ENCODE results near the gene PFDN5. TPM values are rescaled to one million over a fixed set of nuclear protein-coding genes. Genes with fewer than 3 reads are reported as not detected.

The PFDN5 gene
- total RNA-seq: 100 to 1,000 TPM; 305 to 335 TPM

DNA sequence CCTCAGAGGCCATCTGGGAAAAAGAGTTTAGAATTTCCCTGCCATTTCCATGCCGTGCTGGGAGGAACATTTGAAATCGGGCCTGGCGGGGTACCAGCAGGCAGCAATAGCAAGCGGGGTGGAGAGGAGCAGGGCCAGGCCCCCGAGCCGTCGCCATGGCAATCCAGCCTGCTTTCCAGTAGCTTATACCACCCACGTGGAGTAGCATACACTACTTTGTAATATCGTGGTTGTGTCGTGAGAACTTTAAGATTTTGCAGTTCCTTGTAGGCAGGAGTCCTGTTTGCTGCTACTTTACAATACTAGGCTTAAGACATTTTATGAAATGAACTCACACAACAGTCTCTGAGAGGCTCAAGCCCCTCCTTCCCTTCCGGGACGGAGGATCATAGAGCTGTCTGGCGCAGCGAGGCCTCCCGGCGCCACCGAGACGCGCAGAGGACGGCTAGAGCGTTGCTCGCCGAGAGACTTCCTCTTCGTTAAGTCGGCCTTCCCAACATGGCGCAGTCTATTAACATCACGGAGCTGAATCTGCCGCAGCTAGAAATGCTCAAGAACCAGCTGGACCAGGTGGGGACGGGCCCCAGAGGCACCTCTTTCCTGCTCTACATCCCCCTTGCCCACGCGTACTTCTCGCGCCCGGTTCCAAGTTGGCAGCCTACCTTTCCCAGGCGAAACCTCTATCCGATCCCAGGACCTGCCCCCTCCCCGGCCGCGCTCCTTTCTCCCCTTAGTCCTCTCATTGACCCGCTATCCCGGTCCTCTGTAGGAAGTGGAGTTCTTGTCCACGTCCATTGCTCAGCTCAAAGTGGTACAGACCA is at the start of gene PFDN5:
TSS of gene PFDN5 (plus strand) at position 473 of the 821 bp plus-strand sequence. CDS start at position 499, 26 bp downstream.
- ChIA-PET POLR2A (interaction anchor here (0.5 to 1.1 kb wide), 5 partner anchors 13 to 213 kb away, joined by 3 to 8 read pairs (median 3); partner anchors contain the start of gene AAAS), CTCF (interaction anchor here (0.5 to 1.8 kb wide), 18 partner anchors 8 to 126 kb away, joined by 3 to 20 read pairs (median 4); partner anchors contain the start of genes AAAS and ITGB7)
- H3K4me3 Mint-ChIP-seq: peak within 1 kb of the TSS; percentile 97
- DNase-seq: peak; percentile 92
- H3K27me3 Mint-ChIP-seq: no peaks in the 10 kb centered on the region
- H3K4me1 Mint-ChIP-seq: peaks cover 50% of the 10 kb centered on the region
- peaks cover 56% of the 10 kb centered on the region for H3K36me3 Mint-ChIP-seq (ENCODE audit: low read depth)
- H3K9me3 Mint-ChIP-seq: no peaks in the 10 kb centered on the region
- peak within 1 kb of the TSS; percentile 91 for H3K27ac Mint-ChIP-seq

- H3K9me3 Mint-ChIP-seq: no peaks in the 10 kb centered on the region
- H3K4me3 Mint-ChIP-seq: peak overlapping the region; percentile 99
Measured at GRCh38 chr12:53251477-53252348, 43.6 kb upstream of the PFDN5 start.

DNA sequence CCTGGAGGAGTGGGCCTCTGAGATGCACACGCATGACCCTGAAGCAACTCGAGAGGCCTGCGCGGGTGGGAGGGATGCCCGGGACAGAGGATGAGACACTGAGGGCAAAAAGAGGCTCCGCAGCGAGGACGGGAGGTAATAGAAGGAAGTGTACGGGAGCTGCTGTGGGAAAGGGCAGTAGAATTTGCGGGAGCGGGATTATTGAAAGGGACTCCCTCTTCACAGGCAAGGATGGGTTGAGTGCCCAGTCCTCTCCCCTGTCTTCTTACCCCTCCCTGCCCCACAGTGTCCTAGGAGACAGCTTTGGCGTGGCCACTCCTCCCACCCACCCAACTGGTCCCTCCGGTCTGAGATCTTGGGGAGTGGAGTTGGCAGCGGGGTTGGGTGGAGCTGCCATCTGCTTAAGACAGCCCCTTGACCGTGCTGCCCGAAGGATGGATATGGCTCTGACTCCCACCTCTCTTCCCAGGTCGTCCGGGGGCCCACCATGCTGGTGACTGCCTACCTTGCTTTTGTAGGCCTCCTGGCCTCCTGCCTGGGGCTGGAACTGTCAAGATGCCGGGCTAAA is 42.9 kb upstream of the PFDN5 start:
- Mint-ChIP-seq H3K9me3 (no peaks in the 10 kb centered on the region), H3K4me3 (peak overlapping the region; percentile 99), H3K4me1 (peaks cover 47% of the 10 kb centered on the region), H3K36me3 (ENCODE audit: low read depth) (peaks cover 27% of the 10 kb centered on the region), H3K27ac (peak overlapping the region; percentile 94), H3K27me3 (no peaks in the 10 kb centered on the region)
- ChIA-PET CTCF (interaction anchor here (0.5 to 2.4 kb wide), 5 partner anchors 7 to 216 kb away, joined by 4 to 22 read pairs (median 7); partner anchors contain the start of gene AAAS), POLR2A (no interaction called here)
- no peak for DNase-seq

More at GRCh38 chr12:53251477-53252348, 43.6 kb upstream of the PFDN5 start:
- DNase-seq: peak; percentile 73
- H3K36me3 Mint-ChIP-seq (ENCODE audit: low read depth): peaks cover 27% of the 10 kb centered on the region
- H3K4me1 Mint-ChIP-seq: peaks cover 47% of the 10 kb centered on the region
- ChIA-PET CTCF (interaction anchor here (0.7 to 2.2 kb wide), 8 partner anchors 15 to 54 kb away, joined by 3 to 22 read pairs (median 4); no protein-coding TSS in a partner anchor), POLR2A (interaction anchor here (1.2 kb wide), 1 partner anchor 32 kb away, joined by 3 read pairs; no protein-coding TSS in a partner anchor)
- peak overlapping the region; percentile 94 for H3K27ac Mint-ChIP-seq
- H3K27me3 Mint-ChIP-seq: no peaks in the 10 kb centered on the region

DNA sequence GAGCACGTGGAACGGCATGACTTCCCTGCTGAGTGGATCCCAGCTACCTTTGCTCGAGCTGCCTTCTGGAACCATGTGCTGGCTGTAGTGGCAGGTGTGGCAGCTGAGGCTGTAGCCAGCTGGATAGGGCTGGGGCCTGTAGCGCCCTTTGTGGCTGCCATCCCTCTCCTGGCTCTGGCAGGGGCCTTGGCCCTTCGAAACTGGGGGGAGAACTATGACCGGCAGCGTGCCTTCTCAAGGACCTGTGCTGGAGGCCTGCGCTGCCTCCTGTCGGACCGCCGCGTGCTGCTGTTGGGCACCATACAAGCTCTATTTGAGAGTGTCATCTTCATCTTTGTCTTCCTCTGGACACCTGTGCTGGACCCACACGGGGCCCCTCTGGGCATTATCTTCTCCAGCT is 42.0 kb upstream of the PFDN5 start:
- Mint-ChIP-seq H3K27ac (peak overlapping the region; percentile 94), H3K27me3 (no peaks in the 10 kb centered on the region), H3K4me3 (peak overlapping the region; percentile 99), H3K36me3 (ENCODE audit: low read depth) (peaks cover 29% of the 10 kb centered on the region), H3K4me1 (peaks cover 47% of the 10 kb centered on the region), H3K9me3 (no peaks in the 10 kb centered on the region)
- ChIA-PET POLR2A (no interaction called here), CTCF (interaction anchor here (0.5 to 2.4 kb wide), 8 partner anchors 8 to 215 kb away, joined by 3 to 9 read pairs (median 5); partner anchors contain the start of genes AAAS and ESPL1)
- no peak for DNase-seq

DNA sequence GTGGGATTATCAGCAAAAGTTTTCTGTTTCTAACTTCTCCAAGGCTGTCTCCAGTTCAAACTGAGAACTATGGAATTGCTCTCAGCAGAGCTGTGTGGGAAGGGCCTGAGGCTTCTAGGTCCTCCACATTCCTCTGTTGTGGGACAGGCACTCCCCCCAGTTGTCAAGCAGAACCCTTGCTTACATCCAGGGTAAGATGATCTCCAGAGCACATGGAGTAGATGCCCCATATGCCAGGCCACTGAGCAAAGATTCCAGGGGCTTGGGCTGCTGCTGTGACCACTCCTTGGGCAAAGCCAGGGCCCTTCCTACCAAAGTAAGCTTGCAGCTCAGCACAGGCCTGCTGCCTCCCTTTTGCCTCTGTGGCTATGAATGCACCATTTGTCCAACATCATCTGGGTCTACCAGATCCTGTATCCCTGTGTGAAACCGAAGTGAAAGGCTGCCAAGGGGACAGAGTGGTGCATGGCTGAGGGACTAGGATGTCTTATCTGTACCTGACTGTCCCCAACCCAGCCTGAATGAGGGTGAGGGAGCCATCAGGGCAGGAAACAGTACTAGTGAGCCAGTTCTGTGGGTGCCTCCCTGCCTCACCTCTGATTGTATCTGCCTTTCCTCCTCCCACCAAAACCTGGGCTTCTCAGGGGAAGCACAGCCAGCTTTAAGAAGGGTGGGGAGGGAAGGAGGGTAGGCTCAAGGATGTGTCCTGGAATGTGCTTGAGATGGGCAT is 40.4 kb upstream of the PFDN5 start:
- CTCF ChIA-PET: interaction anchor here (1.2 to 2.4 kb wide), 6 partner anchors 12 to 66 kb away, joined by 3 to 9 read pairs (median 6); partner anchors contain the start of genes AAAS and ESPL1
- Mint-ChIP-seq H3K27ac (peak overlapping the region; percentile 72), H3K4me3 (no peak overlapping the region), H3K9me3 (no peaks in the 10 kb centered on the region), H3K4me1 (peaks cover 53% of the 10 kb centered on the region), H3K27me3 (no peaks in the 10 kb centered on the region), H3K36me3 (ENCODE audit: low read depth) (peaks cover 29% of the 10 kb centered on the region)
- POLR2A ChIA-PET: no interaction called here
- peak; percentile 26 for DNase-seq

- H3K4me1 Mint-ChIP-seq: peaks cover 50% of the 10 kb centered on the region
- no peak overlapping the region for H3K4me3 Mint-ChIP-seq
- ChIA-PET POLR2A (no interaction called here), CTCF (interaction anchor here (1.2 to 2.1 kb wide), 5 partner anchors 10 to 65 kb away, joined by 3 to 9 read pairs (median 6); partner anchors contain the start of gene AAAS)
- no peak for DNase-seq
- H3K27me3 Mint-ChIP-seq: no peaks in the 10 kb centered on the region
- H3K36me3 Mint-ChIP-seq (ENCODE audit: low read depth): peaks cover 29% of the 10 kb centered on the region
- H3K9me3 Mint-ChIP-seq: no peaks in the 10 kb centered on the region
- H3K27ac Mint-ChIP-seq: peak overlapping the region; percentile 72
Measured at GRCh38 chr12:53255996-53256395, 39.3 kb upstream of the PFDN5 start.

DNA sequence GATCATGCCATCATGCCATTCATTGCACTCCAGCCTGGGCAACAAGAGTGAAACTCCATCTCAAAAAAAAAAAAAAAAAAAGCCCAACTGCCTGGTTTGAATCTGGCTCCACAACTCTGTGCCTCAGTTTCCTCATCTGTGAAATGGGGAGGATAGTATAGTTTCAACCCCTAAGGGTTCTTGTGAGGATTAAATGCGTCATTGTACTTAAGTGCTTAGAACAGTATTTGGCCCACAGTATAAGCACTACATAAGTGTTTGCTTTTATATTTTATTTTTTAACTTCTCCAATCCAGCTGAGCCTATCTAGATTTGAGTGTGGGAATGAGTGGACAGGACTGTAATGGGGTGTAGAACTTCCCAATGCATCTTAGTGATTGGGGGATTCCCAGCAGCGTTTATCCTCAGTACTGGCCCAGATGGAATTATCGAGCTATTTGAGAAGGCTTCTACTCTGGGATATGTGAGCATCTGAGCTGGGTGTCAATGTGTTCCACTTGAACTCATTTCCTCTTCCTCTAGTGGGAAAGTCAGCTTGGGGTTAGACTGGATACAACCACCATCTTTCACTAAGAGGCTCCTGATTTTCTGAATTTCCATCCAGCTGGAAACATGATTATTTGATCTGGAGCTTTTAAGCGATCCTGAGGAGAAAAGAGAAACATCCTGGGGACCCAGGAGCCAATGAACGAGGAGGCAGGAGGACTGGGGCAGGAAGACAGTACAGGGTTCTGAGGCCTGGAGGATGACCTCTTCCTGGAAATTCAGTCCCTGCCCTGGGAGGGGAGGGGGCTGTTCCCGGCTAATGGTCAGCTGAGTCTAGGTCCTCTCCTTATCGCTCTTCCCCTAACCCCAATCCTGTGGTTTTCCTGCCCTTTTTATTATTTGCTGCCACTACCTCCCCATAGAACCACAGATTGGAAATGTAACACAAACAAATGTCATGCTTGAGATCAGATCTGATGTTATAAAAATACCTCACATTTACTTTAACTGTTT is 36.5 kb upstream of the PFDN5 start:
- Mint-ChIP-seq H3K36me3 (ENCODE audit: low read depth) (peaks cover 17% of the 10 kb centered on the region), H3K27ac (no peak overlapping the region), H3K9me3 (no peaks in the 10 kb centered on the region), H3K4me1 (peaks cover 30% of the 10 kb centered on the region), H3K4me3 (no peak overlapping the region), H3K27me3 (no peaks in the 10 kb centered on the region)
- CTCF ChIA-PET: interaction anchor here (1.2 to 1.8 kb wide), 5 partner anchors 9 to 47 kb away, joined by 3 to 10 read pairs (median 4); partner anchors contain the start of gene ESPL1
- no peak for DNase-seq
- POLR2A ChIA-PET: no interaction called here

DNA sequence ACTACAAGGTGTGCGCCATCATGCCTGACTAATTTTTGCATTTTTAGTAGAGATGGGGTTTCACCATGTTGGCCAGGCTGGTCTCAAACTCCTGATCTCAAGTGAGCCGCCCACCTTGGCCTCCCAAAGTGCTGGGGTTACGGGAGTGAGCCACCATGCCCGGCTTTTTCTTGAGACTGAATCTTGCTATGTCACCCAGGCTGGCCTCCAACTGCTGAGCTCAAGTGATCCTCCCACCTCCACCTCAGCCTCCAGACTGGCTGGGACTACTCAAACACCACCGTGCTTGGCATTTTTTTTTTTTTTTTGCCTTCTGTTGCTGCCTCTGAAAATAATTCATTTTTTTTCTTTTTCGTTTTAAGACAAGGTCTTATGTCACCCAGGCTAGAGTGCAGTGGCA is 35.5 kb upstream of the PFDN5 start:
- ChIA-PET CTCF (interaction anchor here (0.7 to 1.9 kb wide), 3 partner anchors 16 to 48 kb away, joined by 4 to 5 read pairs (median 5); no protein-coding TSS in a partner anchor), POLR2A (no interaction called here)
- Mint-ChIP-seq H3K27me3 (no peaks in the 10 kb centered on the region), H3K9me3 (no peaks in the 10 kb centered on the region), H3K4me3 (no peak overlapping the region), H3K36me3 (ENCODE audit: low read depth) (peaks cover 12% of the 10 kb centered on the region), H3K27ac (no peak overlapping the region), H3K4me1 (peaks cover 22% of the 10 kb centered on the region)
- no peak for DNase-seq

- ChIA-PET CTCF (interaction anchor here (0.6 to 8.0 kb wide), 8 partner anchors 9 to 105 kb away, joined by 3 to 117 read pairs (median 4); partner anchors contain the start of genes AAAS and RARG), POLR2A (no interaction called here)
- no peak for DNase-seq
- H3K9me3 Mint-ChIP-seq: no peaks in the 10 kb centered on the region
- H3K4me1 Mint-ChIP-seq: peaks cover 38% of the 10 kb centered on the region
- H3K4me3 Mint-ChIP-seq: no peak overlapping the region
- H3K27ac Mint-ChIP-seq: no peak overlapping the region
- H3K27me3 Mint-ChIP-seq: no peaks in the 10 kb centered on the region
- H3K36me3 Mint-ChIP-seq (ENCODE audit: low read depth): peaks cover 26% of the 10 kb centered on the region
Measured at GRCh38 chr12:53265783-53266182, 29.6 kb upstream of the PFDN5 start.

DNA sequence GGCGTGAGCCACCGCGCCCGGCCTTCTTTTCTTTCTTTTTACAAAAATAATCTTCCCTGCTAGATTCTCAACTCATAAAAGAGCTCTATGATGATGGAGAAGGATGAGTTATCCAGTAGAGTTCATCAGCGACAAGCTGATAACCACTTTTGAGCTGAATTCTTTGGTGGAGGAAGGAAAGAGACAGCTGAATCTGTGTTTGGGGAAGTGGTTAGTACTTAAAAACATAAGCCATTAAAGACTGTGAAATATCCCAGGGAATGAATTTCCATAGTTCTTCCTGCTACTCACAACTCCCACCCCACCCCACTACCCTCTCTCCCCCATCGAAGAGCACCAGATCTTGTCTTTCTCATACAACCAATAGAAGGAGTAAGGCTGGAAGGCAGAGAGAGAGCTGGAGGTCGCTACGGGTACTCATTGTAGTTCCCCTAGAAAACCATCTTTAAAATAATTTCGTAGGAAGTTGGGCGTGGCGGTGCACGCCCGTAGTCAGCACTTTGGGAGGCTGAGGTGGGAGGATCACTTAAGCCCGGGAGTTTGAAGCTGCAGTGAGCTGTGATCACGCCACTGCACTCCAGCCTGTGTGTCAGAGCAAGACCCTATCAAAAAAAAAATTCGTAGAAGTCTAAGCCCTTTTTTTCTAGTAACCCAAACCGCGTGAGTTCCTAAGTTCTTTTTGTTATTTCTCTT is 27.9 kb upstream of the PFDN5 start:
- H3K27me3 Mint-ChIP-seq: no peaks in the 10 kb centered on the region
- peak; percentile 27 for DNase-seq
- ChIA-PET POLR2A (interaction anchor here (0.8 to 1.5 kb wide), 3 partner anchors 10 to 59 kb away, joined by 3 to 5 read pairs (median 3); no protein-coding TSS in a partner anchor), CTCF (interaction anchor here (0.6 to 8.0 kb wide), 24 partner anchors 9 to 169 kb away, joined by 3 to 117 read pairs (median 5); partner anchors contain the start of genes AAAS, CSAD and MYG1)
- peak overlapping the region; percentile 99 for H3K4me3 Mint-ChIP-seq
- peak overlapping the region; percentile 97 for H3K27ac Mint-ChIP-seq
- H3K36me3 Mint-ChIP-seq (ENCODE audit: low read depth): peaks cover 37% of the 10 kb centered on the region
- peaks cover 50% of the 10 kb centered on the region for H3K4me1 Mint-ChIP-seq
- no peaks in the 10 kb centered on the region for H3K9me3 Mint-ChIP-seq

Data from activated CD4-positive, alpha-beta T cell treated with anti-CD3 and anti-CD28 coated beads, Interleukin-2, amount 10 ng/mL, durations not matched to agents 7 days and 5 days (primary cell).